Panc1 (cell line): ENCODE data around the gene PRKCZ. TPM values are rescaled to one million over a fixed set of nuclear protein-coding genes. Genes with fewer than 3 reads are reported as not detected.

Experiments used
- ATAC-seq: fragments of 200-7000 bp; cut with Tn5 transposase; 2 replicates; pipeline ENCODE4 v1.9.1; 2020; ENCODE audit warnings: mild to moderate bottlenecking, moderate library complexity
- BruUV-seq: library from RNA; stranded (reverse); fragments of 400-500 nt; replicated peaks from 2 replicates; lab custom pipeline; 2021; lab: Mats Ljungman, UMichigan
- CTCF ChIA-PET: fragments of 300-600 bp; sonication (Branson Sonifier 250); formaldehyde crosslinking; loops from one replicate; lab custom pipeline; 2022; ENCODE audit warnings: antibody characterized with exemption; lab: Charles Lee
- POLR2A ChIA-PET: fragments of 300-600 bp; sonication (Branson Sonifier 250); formaldehyde crosslinking; loops from one replicate; lab custom pipeline; 2022; ENCODE audit warnings: antibody characterized with exemption; lab: Charles Lee
- DNase-seq: peaks from one replicate; pipeline ENCODE4 v3.0.0-alpha.2; 2010; ENCODE audit warnings: low read depth, low spot score
- H3K27ac ChIP-seq: 2 replicates; pipeline ENCODE4 v1.5.1; 2011; ENCODE audit warnings: mild to moderate bottlenecking, low read length, inconsistent platforms
- H3K27me3 ChIP-seq: fragments of 200-500 bp; sonication (Bioruptor generic); 2 replicates; pipeline ENCODE4 v1.6.0; 2014; ENCODE audit warnings: low read length, inconsistent platforms; ENCODE audit not compliant: control insufficient read depth, insufficient read depth
- H3K36me3 ChIP-seq: fragments of 200-500 bp; sonication (Bioruptor generic); 2 replicates; pipeline ENCODE4 v1.5.1; 2014; ENCODE audit warnings: inconsistent platforms, mild to moderate bottlenecking, low read length, moderate library complexity; ENCODE audit not compliant: control insufficient read depth, insufficient read depth
- H3K4me1 ChIP-seq: 2 replicates; pipeline ENCODE4 v1.5.1; 2011; ENCODE audit warnings: inconsistent platforms, mild to moderate bottlenecking, low read length, moderate library complexity; ENCODE audit not compliant: control insufficient read depth, insufficient read depth
- H3K4me3 ChIP-seq, 2 experiments: 2 replicates each; pipeline ENCODE4 v1.5.1; 2011 to 2012; ENCODE audit warnings: low read depth in 2 of 2, low read length in 2 of 2, mild to moderate bottlenecking in 2 of 2, inconsistent platforms in 1 of 2, moderate library complexity in 1 of 2
- H3K9me3 ChIP-seq: fragments of 200-500 bp; sonication (Bioruptor generic); 2 replicates; pipeline ENCODE4 v1.5.1; 2014; ENCODE audit warnings: low read depth, mild to moderate bottlenecking, inconsistent platforms, low read length, moderate library complexity; ENCODE audit not compliant: control insufficient read depth, insufficient read depth
- POLR2AphosphoS5 ChIP-seq: IDR thresholded peaks from 2 replicates; pipeline ENCODE4 v1.6.1; 2012; ENCODE audit warnings: mild to moderate bottlenecking, low read depth, low read length, moderate library complexity
- SIN3A ChIP-seq: IDR thresholded peaks from 2 replicates; pipeline ENCODE4 v1.6.1; 2012; ENCODE audit warnings: low read depth, mild to moderate bottlenecking, low read length, moderate library complexity, borderline replicate concordance; ENCODE audit not compliant: insufficient read depth
- TCF7L2 ChIP-seq: IDR thresholded peaks from 2 replicates; pipeline ENCODE4 v1.6.1; 2011; ENCODE audit warnings: mild to moderate bottlenecking, low read depth, low read length, inconsistent platforms
- in situ Hi-C: cut with HindIII; loops from 2 replicates; pipeline ENCODE4 v1.10.0; 2016; ENCODE audit warnings: low sequenced_read_pairs, low pct_unique_long_range_greater_than_20kb
- intact Hi-C: fragments of 100-400 bp; cut with micrococcal nuclease; formaldehyde crosslinking; loops from one replicate; pipeline ENCODE4 v1.10.0; 2022; ENCODE audit not compliant: unreplicated experiment
- total RNA-seq: library from RNA; stranded (reverse); gene quantifications from one replicate; pipeline ENCODE4 v1.2.1, GENCODE V29; 2021; ENCODE audit not compliant: unreplicated experiment
- TF ChIP-seq, protein P1 (sequence below), 2 experiments: IDR thresholded peaks; 2 replicates each; pipeline ENCODE4 v1.6.1; 2011 to 2012; ENCODE audit warnings: low read depth in 2 of 2, control low read depth in 1 of 2, low read length in 1 of 2, mild to moderate bottlenecking in 1 of 2, moderate library complexity in 1 of 2; ENCODE audit not compliant: insufficient read depth in 1 of 2
- TF ChIP-seq, protein P2 (sequence below): fragments of 450-650 bp; IDR thresholded peaks from 2 replicates; pipeline ENCODE4 v1.5.1; 2017; ENCODE audit warnings: mild to moderate bottlenecking

Gene PRKCZ
- total RNA-seq, 1 experiment from 2014 or later = 26.7 TPM

DNA sequence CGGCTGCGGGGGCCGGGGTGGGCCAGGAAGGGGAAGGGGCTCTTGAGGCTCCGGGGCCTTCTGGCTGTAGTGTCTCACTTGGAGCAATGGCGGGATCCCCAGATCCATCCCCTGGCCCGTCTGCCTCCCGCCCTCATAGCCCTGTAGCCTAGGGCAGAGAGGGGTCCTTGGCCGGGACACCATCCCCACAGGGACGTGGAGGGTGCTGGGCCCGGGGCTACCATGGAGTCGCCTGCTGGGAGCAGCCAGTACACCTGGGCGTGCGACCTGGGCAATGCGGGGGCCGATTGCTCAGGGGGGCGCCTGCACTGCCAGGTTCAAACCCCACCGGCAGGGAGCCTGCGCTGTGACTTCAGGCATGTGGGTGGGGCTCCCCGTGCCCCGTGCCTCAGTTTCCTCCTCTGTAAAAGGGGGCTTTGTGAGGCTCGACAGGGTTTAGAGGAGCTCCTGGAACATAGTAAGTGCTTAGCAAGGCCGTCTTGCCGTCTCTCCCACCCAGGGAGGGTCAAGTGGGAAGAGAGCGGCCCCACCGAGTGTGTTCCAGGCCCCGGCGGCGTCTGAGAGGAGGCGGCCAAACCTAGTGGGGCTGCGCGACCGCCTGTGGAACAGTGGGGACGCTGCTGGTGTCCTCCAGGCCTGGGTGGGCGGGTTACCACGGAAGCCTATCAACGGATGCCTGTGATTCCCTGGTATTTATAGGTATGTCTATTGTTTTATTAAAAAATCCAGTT is 20.8 kb downstream of the PRKCZ start:
- no peak for DNase-seq
- no peak for TF ChIP-seq TCF7L2
- TF ChIP-seq, protein P1, sequence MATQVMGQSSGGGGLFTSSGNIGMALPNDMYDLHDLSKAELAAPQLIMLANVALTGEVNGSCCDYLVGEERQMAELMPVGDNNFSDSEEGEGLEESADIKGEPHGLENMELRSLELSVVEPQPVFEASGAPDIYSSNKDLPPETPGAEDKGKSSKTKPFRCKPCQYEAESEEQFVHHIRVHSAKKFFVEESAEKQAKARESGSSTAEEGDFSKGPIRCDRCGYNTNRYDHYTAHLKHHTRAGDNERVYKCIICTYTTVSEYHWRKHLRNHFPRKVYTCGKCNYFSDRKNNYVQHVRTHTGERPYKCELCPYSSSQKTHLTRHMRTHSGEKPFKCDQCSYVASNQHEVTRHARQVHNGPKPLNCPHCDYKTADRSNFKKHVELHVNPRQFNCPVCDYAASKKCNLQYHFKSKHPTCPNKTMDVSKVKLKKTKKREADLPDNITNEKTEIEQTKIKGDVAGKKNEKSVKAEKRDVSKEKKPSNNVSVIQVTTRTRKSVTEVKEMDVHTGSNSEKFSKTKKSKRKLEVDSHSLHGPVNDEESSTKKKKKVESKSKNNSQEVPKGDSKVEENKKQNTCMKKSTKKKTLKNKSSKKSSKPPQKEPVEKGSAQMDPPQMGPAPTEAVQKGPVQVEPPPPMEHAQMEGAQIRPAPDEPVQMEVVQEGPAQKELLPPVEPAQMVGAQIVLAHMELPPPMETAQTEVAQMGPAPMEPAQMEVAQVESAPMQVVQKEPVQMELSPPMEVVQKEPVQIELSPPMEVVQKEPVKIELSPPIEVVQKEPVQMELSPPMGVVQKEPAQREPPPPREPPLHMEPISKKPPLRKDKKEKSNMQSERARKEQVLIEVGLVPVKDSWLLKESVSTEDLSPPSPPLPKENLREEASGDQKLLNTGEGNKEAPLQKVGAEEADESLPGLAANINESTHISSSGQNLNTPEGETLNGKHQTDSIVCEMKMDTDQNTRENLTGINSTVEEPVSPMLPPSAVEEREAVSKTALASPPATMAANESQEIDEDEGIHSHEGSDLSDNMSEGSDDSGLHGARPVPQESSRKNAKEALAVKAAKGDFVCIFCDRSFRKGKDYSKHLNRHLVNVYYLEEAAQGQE (IDR thresholded peaks at IDR 0.05; ENCODE audit: insufficient read depth in 1 of 2, low read depth in 2 of 2, low read length in 1 of 2) = no peak
- TF ChIP-seq POLR2AphosphoS5 = no peak
- TF ChIP-seq, protein P2, sequence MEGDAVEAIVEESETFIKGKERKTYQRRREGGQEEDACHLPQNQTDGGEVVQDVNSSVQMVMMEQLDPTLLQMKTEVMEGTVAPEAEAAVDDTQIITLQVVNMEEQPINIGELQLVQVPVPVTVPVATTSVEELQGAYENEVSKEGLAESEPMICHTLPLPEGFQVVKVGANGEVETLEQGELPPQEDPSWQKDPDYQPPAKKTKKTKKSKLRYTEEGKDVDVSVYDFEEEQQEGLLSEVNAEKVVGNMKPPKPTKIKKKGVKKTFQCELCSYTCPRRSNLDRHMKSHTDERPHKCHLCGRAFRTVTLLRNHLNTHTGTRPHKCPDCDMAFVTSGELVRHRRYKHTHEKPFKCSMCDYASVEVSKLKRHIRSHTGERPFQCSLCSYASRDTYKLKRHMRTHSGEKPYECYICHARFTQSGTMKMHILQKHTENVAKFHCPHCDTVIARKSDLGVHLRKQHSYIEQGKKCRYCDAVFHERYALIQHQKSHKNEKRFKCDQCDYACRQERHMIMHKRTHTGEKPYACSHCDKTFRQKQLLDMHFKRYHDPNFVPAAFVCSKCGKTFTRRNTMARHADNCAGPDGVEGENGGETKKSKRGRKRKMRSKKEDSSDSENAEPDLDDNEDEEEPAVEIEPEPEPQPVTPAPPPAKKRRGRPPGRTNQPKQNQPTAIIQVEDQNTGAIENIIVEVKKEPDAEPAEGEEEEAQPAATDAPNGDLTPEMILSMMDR = no peak
- no peak for TF ChIP-seq SIN3A
- in situ Hi-C loops = no loop called here
- Histone ChIP-seq H3K27ac (no peak overlapping the region), H3K27me3 (no peaks in the 10 kb centered on the region), H3K36me3 (no peaks in the 10 kb centered on the region), H3K4me1 (0 out of 2 replicates have a peak, but pooled peaks cover 2% of the 10 kb centered on the region), H3K4me3 (no peak overlapping the region), H3K9me3 (no peaks in the 10 kb centered on the region)
- ChIA-PET CTCF (no interaction called here), POLR2A (no interaction called here)
- no TSS peak for BruUV-seq
- intact Hi-C loops = no loop called here
- no peak for ATAC-seq

DNA sequence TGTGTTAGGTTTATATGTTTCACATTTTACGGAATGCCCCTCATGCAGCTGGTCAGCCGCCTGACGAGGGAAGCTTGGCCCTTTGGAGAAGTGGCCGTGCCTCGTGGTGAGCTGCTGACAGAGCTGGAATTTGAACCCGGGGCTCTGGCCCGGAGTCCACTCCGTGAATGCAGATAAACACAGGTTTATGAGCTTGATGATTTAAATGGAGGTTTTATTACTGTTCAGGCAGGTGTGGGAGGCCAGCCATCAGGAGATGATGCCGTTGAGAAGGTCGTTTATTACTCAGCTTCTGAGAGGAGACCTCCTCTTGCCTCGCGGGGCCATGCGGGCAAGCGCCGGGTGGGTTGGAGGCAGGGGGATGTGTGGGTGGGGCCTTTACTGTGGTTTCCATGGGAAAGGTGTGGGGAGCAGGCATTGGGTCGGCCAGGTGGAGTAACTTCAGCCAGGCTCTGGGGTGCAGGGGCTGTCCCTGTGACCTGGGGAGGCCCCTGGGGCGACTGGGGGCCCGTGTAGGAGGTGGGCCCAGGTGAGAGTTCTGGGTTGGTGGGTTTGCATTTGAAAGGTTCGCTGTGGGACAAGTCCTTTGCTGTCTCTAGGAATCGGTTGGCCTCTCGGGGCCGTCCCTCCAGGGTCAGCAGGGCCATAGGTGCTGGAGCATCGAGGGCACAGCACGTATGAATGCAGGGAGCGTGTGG is 22.0 kb downstream of the PRKCZ start:
- ATAC-seq (no peak), DNase-seq (no peak)
- no peaks in the 10 kb centered on the region for H3K9me3 ChIP-seq
- H3K36me3 ChIP-seq = no peaks in the 10 kb centered on the region
- in situ Hi-C loops = no loop called here
- H3K4me3 ChIP-seq = no peak overlapping the region
- H3K27ac ChIP-seq = no peak overlapping the region
- TF ChIP-seq POLR2AphosphoS5 = no peak
- TF ChIP-seq SIN3A = no peak
- no peak for TF ChIP-seq TCF7L2
- TF ChIP-seq, protein P2 = no peak
- TF ChIP-seq, protein P1 (IDR thresholded peaks at IDR 0.05; ENCODE audit: insufficient read depth in 1 of 2, low read depth in 2 of 2, low read length in 1 of 2) = no peak
- POLR2A ChIA-PET = no interaction called here
- CTCF ChIA-PET = no interaction called here
- intact Hi-C loops = no loop called here
- H3K4me1 ChIP-seq = 0 out of 2 replicates have a peak, but pooled peaks cover 2% of the 10 kb centered on the region
- H3K27me3 ChIP-seq = no peaks in the 10 kb centered on the region
- no TSS peak for BruUV-seq
